ENCODE results near the gene UST. TPM values are rescaled to one million over a fixed set of nuclear protein-coding genes. Genes with fewer than 3 reads are reported as not detected.

Gene UST
- total and polyA plus RNA-seq, 9 of the 15 experiments (the other 6 are each of a cell fraction or from before 2014, with no cell fraction given), result 0.04 to 0.10 TPM; not detected in 7

DNA sequence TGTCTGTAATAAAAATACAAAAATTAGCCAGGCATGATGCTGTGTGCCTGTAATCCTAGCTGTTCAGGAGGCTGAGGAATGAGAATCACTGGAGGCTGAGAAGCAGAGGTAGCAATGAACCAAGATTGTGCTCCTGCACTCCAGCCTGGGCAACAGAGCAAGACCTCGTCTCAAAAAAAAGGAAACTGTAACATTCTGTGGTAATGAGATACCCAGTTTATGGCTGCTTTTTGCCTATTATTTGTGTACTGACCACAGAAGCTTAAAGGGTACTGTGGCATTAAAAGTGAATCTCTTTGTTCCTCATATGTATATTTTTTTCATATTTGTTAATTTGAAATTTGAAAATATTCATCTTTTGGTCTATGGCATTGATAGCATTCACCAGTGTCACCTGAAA lies 185.4 kb downstream of the UST start:
- Histone ChIP-seq H3K4me3 (no peak overlapping the region), H4K20me1 (replicated peaks; ENCODE audit: control insufficient read depth, insufficient read depth, low read length) (no peaks in the 10 kb centered on the region), H3K9ac (ENCODE audit: insufficient read depth in 1 of 2, low read depth in 2 of 2, low read length in 2 of 2) (no peak overlapping the region), H3K79me2 (ENCODE audit: control insufficient read depth, insufficient read depth, low read length) (no peaks in the 10 kb centered on the region), H3K9me3 (replicated peaks; ENCODE audit: control insufficient read depth, insufficient read depth, low read depth, low read length) (no peaks in the 10 kb centered on the region), H2AFZ (ENCODE audit: low read depth, low read length) (no peak overlapping the region), H3K36me3 (ENCODE audit: control insufficient read depth, insufficient read depth, low read length) (no peaks in the 10 kb centered on the region), H3K9me1 (ENCODE audit: control insufficient read depth, insufficient read depth, low read length) (no peaks in the 10 kb centered on the region), H3K27ac (ENCODE audit: extremely low read depth, low read depth, low read length) (no peak overlapping the region), H3K4me2 (ENCODE audit: insufficient read depth, low read length) (no peak overlapping the region), H3K27me3 (ENCODE audit: control insufficient read depth in 2 of 2, insufficient read depth in 2 of 2, low read length in 2 of 2) (0 out of 5 replicates have a peak, but pooled peaks cover 0 to 4% of the 10 kb centered on the region in 2 experiments), H3K4me1 (replicated peaks in 1 of 2; ENCODE audit: control insufficient read depth in 2 of 2, insufficient read depth in 2 of 2, low read length in 2 of 2) (no peaks in the 10 kb centered on the region)
- BruUV-seq (replicated peaks), result no TSS peak
- in situ Hi-C loops (cut with MboI), result no loop called here
- no peak for ATAC-seq
- no peak for FAIRE-seq
- TF ChIP-seq MTA2 (IDR thresholded peaks at IDR 0.05; ENCODE audit: low read depth), result no peak
- no peak for TF ChIP-seq NR1H2 (CRISPR knock-in tag; IDR thresholded peaks at IDR 0.05)
- TF ChIP-seq HDAC6 (IDR thresholded peaks at IDR 0.05; ENCODE audit: low read depth, low read length), result no peak
- no peak for TF ChIP-seq MYC (IDR thresholded peaks at IDR 0.05; ENCODE audit: low read depth, low read length)
- no peak for TF ChIP-seq MYC (CRISPR knock-in tag; IDR thresholded peaks at IDR 0.05; ENCODE audit: borderline replicate concordance, low read depth)
- TF ChIP-seq ZNF24 (IDR thresholded peaks at IDR 0.05), result no peak
- TF ChIP-seq NCOA6 (IDR thresholded peaks at IDR 0.05), result no peak
- ChIA-PET POLR2A (no interaction called here), CTCF (ENCODE audit: low intra/inter-chr PET ratio) (no interaction called here)
- DNase-seq (ENCODE audit: extremely low read depth in 1 of 4, low spot score in 3 of 4), result no peak
- intact Hi-C loops (cut with micrococcal nuclease), result no loop called here
- WGBS (ENCODE audit: insufficient coverage, low coverage, missing lambda C conversion rate), result 0% methylated on average over 1 of the region's 1 CpG

DNA sequence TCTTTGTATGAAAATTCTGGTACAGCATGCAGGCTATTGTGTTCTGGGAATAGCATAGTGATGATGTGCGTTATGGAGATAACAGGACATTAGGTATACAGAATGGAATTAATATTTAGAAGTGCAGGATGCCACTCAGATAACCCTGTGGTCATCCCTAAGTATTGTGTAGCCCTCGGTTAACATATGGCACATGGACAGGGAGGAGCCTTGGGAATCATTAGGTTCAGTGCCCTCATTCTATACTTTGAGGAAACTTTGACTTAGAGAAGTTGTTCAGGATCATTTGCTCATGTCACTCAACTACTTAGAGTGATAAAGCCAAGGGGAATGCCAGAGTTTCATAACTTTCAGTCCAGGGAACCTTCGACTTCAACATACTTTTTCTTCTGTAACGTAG lies 185.9 kb downstream of the UST start:
- no peaks in the 10 kb centered on the region for H3K79me2 ChIP-seq (ENCODE audit: control insufficient read depth, insufficient read depth, low read length)
- H3K9me1 ChIP-seq (ENCODE audit: control insufficient read depth, insufficient read depth, low read length), result no peaks in the 10 kb centered on the region
- BruUV-seq (replicated peaks), result no TSS peak
- DNase-seq (ENCODE audit: extremely low read depth in 1 of 4, low spot score in 3 of 4), result no peak
- intact Hi-C loops (cut with micrococcal nuclease), result no loop called here
- no peak overlapping the region for H3K9ac ChIP-seq (ENCODE audit: insufficient read depth in 1 of 2, low read depth in 2 of 2, low read length in 2 of 2)
- H2AFZ ChIP-seq (ENCODE audit: low read depth, low read length), result no peak overlapping the region
- no peak overlapping the region for H3K4me3 ChIP-seq
- H3K27ac ChIP-seq (ENCODE audit: extremely low read depth, low read depth, low read length), result no peak overlapping the region
- H4K20me1 ChIP-seq (replicated peaks; ENCODE audit: control insufficient read depth, insufficient read depth, low read length), result no peaks in the 10 kb centered on the region
- POLR2A ChIA-PET, result no interaction called here
- H3K4me1 ChIP-seq (replicated peaks in 1 of 2; ENCODE audit: control insufficient read depth in 2 of 2, insufficient read depth in 2 of 2, low read length in 2 of 2), result no peaks in the 10 kb centered on the region
- H3K36me3 ChIP-seq (ENCODE audit: control insufficient read depth, insufficient read depth, low read length), result no peaks in the 10 kb centered on the region
- no peak for FAIRE-seq
- H3K27me3 ChIP-seq (ENCODE audit: control insufficient read depth in 2 of 2, insufficient read depth in 2 of 2, low read length in 2 of 2), result 0 out of 5 replicates have a peak, but pooled peaks cover 0 to 4% of the 10 kb centered on the region in 2 experiments
- ATAC-seq, result no peak
- H3K9me3 ChIP-seq (replicated peaks; ENCODE audit: control insufficient read depth, insufficient read depth, low read depth, low read length), result no peaks in the 10 kb centered on the region
- in situ Hi-C loops (cut with MboI), result no loop called here
- CTCF ChIA-PET (ENCODE audit: low intra/inter-chr PET ratio), result no interaction called here
- 1% methylated on average over 4 of the region's 4 CpGs for WGBS (ENCODE audit: insufficient coverage, low coverage, missing lambda C conversion rate)
- no peak overlapping the region for H3K4me2 ChIP-seq (ENCODE audit: insufficient read depth, low read length)
- TF ChIP-seq HDAC6 (IDR thresholded peaks at IDR 0.05; ENCODE audit: low read depth, low read length) (no peak), RCOR1 (IDR thresholded peaks at IDR 0.05; ENCODE audit: borderline replicate concordance in 1 of 2, low read depth in 2 of 2, low read length in 2 of 2) (no peak), DEAF1 (CRISPR knock-in tag; IDR thresholded peaks at IDR 0.05) (no peak), THRB (CRISPR knock-in tag; conservative IDR thresholded peaks at IDR 0.05) (no peak), SNIP1 (IDR thresholded peaks at IDR 0.05; ENCODE audit: low read depth) (no peak)
